ENCODE data around the gene TRIM72.
"Not testable (repeated sequence)": the region's sequence is repeated elsewhere in the genome, so short reads cannot be mapped to it uniquely, and the experiment has no call there.

The TRIM72 gene

GRCh38 chr16:31215287-31216162 lies 1.6 kb downstream of the TRIM72 start:
- no peak for DNase-seq

GRCh38 chr16:31216422-31217135 lies 2.7 kb downstream of the TRIM72 start, which contains the start of gene PYDC1:
Gene PYDC1, minus strand, starts transcription at chr16:31217135. Its CDS starts 107 bp downstream, at chr16:31217028.
- peak; percentile 47 for DNase-seq

- DNase-seq, result no peak
Measured at GRCh38 chr16:31217136-31217530, 3.2 kb downstream of the TRIM72 start.

GRCh38 chr16:31219154-31219741 lies 5.3 kb downstream of the TRIM72 start:
- no peak for DNase-seq

GRCh38 chr16:31221357-31222160 lies 7.6 kb downstream of the TRIM72 start:
- no peak for DNase-seq

GRCh38 chr16:31223044-31223443 lies 9.1 kb downstream of the TRIM72 start:
- no peak for DNase-seq

- no peak for DNase-seq
Measured at GRCh38 chr16:31224092-31224955, 10.4 kb downstream of the TRIM72 start.

- DNase-seq, result no peak
Measured at GRCh38 chr16:31225193-31225592, 11.3 kb downstream of the TRIM72 start.

GRCh38 chr16:31228206-31228605 lies 14.3 kb downstream of the TRIM72 start:
- DNase-seq, result no peak

- no peak for DNase-seq
Measured at GRCh38 chr16:31229501-31229900, 15.6 kb downstream of the TRIM72 start.

- no peak for DNase-seq
Measured at GRCh38 chr16:31238041-31238440, 24.1 kb downstream of the TRIM72 start.

- DNase-seq, result no peak
Measured at GRCh38 chr16:31242206-31242605, 28.3 kb downstream of the TRIM72 start.

- DNase-seq, result no peak
Measured at GRCh38 chr16:31243734-31244670, 30.1 kb downstream of the TRIM72 start.

- not testable (repeated sequence) for DNase-seq
Measured at GRCh38 chr16:31245598-31245997, 31.7 kb downstream of the TRIM72 start.

- no peak for DNase-seq
Measured at GRCh38 chr16:31246296-31246695, 32.4 kb downstream of the TRIM72 start.

GRCh38 chr16:31248344-31248743 lies 34.4 kb downstream of the TRIM72 start:
- no peak for DNase-seq

- no peak for DNase-seq
Measured at GRCh38 chr16:31250782-31251384, 37.0 kb downstream of the TRIM72 start.

GRCh38 chr16:31251435-31251834 lies 37.5 kb downstream of the TRIM72 start:
- DNase-seq, result no peak

GRCh38 chr16:31253642-31254045 lies 39.7 kb downstream of the TRIM72 start:
- DNase-seq, result no peak

GRCh38 chr16:31256466-31256865 lies 42.5 kb downstream of the TRIM72 start:
- no peak for DNase-seq
